D341Med (cell line): ENCODE results near the gene ENTPD6.

ENCODE experiments used
- DNase-seq: peaks from one replicate; pipeline ENCODE4 v3.0.0; 2012; ENCODE audit warnings: low spot score

ENTPD6 gene

DNA sequence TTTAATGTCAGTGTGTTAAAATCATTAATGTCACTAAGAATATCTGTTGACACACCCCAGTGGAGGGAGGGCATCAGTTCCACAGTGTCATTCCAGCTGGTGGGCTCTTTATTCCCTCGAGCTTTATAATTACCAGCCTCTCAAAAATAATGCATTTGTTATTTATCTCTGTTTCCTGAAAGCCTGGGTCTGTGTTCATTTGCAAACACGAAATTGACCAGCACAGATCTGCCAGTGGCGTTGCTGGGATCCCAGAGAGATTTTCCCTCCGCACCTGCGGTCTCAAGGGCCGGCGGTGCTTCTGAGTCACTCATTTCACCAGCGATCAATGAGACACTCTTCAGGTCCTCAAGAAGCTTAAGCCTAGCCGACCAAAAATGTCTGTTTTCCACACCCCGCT lies 46.7 kb downstream of the ENTPD6 start:
- no peak for DNase-seq

DNA sequence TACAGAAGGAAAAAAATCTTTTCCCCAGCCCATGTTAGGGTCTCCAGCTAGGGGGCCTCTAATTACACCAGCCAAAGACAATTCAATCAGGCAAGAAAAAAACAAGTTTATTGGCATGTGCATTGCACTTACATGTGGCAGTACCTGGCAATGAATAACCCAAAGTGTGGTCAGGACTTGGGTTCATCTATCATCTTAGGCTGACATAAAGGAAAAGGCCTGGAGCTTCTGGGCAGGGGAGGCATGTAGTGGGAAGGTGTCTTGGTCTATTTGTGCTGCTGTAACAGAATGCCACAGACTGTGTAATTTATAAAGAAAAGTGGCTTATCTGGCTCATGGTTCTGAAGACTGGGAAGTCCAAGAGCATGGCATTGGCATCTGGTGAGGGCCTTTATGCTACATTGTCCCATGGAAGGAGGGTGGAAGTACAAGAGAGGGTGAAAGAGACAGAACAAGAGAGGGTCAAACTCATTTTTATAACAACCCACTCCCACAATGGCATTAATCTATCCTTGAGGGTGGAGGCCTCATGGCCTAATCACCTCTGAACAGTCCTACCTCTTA lies 48.0 kb downstream of the ENTPD6 start:
- DNase-seq: no peak

GRCh38 chr20:25244976-25245375 lies 49.5 kb downstream of the ENTPD6 start:
- no peak for DNase-seq

DNA sequence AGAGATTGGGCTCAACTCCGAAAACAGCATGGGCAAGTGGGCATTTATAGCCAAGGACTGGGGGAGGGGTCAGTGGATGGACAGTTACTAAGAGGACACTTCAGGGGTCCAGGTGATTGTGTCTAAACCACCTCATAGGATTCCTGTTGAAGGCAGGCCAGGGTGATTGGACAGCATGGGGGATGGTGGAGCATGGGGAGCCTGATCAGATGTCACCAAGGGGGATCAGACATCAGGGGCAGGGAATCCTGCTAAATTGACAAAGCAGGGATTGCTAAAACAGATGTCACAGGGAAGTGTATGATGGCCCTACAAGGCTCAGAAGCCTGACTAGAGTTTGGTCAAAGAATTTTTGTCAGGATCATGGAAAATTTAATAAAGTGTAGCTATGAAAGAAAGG lies 49.9 kb downstream of the ENTPD6 start:
- no peak for DNase-seq

DNA sequence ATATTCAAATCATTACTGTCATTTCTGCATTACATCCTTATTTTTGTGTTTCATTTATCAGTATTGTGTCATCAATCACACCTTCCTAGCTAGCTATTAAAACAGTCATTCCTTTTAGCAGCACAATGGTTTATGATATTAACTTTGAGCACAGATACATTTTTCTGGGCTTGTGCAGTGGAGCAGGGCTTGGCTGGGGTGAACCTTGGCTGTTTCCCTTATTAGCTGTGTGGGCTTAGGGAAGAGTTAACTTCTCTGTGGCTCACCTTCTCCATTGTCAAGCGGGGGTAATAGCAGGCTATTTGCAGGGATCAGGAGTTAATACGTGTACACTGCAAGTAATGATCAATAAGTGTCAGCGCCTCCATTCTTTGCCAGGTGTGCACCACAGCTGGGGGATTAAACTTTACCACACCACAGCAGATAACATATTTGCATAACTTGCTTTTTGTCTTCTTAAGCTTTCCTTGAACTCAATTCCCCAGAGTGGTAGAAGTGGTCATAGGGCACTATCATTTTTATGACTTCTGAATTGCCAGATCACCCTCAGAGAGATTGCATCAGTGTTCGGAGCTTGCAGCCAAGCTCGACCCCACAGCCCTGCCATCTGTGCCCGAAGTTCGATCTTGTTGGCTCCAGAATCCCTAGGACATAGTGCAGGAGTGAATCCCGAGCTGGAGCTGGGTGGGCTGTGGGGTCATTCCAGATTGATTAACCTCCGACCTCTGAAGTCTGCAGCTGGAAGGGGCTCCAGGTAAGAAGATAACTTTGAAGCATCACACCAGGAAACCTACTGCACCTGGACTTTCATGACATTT lies 50.9 kb downstream of the ENTPD6 start:
- no peak for DNase-seq

GRCh38 chr20:25247000-25247517 lies 51.5 kb downstream of the ENTPD6 start:
- DNase-seq: peak; percentile 77

DNA sequence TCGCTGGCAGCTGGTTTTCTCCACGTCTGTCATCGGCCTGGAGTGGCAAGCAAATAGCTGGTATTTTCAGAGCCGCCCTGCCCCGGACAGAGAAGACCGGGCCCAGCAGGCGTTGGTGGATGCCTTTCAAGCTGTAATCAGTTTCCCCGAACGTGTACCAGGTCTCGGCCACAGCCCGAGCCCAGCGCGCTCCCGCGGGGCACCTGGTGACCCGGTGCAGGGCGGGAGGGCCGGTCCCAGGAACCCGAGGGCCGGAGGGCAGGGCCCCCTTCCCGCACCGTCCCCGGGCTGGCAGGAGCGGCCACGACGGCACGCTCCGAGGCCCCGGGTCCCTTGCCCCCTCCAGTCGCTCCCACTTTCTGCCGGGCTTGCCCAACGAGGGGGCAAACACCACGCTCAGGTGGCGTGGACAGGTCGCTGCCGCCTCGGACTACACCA lies 52.0 kb downstream of the ENTPD6 start:
- DNase-seq: peak; percentile 71

DNA sequence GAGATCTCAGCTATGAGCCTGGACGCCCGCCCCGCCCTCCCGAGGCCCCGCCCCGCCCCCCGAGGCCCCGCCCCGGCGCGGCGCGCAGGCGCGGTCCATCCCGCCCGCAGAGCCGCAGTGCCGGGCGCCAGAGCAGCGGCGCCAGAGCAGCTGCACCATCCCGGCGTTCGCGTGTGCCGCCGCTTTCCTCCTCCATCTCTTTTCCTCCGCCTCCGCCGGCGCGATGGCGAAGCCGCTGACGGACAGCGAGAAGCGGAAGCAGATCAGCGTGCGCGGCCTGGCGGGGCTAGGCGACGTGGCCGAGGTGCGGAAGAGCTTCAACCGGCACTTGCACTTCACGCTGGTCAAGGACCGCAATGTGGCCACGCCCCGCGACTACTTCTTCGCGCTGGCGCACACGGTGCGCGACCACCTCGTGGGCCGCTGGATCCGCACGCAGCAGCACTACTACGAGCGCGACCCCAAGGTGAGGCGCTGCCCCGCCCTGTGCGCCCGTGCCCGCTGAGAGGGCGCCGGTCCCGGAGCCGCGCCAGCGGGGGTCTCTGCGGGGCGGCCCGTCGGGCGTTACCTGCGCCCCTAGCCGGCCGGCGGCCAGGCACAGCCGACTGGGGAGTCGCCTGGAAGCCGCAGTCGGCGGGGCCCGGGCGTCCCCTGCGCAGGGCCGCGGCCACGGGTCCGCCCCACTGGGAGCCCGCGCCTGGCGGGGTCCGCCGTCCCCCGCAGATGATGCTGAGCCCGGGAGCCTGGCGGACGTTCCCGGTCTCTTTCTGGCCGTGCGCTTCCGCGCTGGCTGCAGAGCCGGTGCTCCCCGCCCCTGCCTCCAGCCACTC lies 52.7 kb downstream of the ENTPD6 start, which contains the start of gene PYGB:
TSS of gene PYGB (plus strand) at position 130 of the 830 bp plus-strand sequence. CDS start at position 224, 94 bp downstream.
- peak; percentile 98 for DNase-seq

DNA sequence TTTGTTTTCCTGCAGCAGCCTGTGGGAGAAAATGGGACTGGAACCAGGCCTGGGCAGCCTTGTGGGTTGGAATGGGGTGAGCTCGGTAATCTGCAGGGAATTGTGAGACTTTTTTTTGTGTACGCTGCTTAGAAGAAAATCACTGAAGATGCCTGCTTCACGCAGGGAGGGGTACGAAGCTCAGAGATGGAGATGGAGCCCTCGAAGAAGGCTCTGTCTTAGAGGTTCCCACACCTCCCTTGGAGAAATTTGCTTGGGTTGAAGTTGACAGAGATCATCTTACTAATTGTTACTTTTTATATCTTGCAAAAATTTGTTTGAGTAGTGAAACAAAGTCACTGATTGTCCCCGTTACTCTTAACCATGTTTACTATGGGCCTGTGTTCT lies 53.3 kb downstream of the ENTPD6 start:
- no peak for DNase-seq

- no peak for DNase-seq
These were observed 53.9 kb downstream of the ENTPD6 start for GRCh38 chr20:25249198-25249931.

GRCh38 chr20:25250508-25250907 lies 55.0 kb downstream of the ENTPD6 start:
- no peak for DNase-seq

DNA sequence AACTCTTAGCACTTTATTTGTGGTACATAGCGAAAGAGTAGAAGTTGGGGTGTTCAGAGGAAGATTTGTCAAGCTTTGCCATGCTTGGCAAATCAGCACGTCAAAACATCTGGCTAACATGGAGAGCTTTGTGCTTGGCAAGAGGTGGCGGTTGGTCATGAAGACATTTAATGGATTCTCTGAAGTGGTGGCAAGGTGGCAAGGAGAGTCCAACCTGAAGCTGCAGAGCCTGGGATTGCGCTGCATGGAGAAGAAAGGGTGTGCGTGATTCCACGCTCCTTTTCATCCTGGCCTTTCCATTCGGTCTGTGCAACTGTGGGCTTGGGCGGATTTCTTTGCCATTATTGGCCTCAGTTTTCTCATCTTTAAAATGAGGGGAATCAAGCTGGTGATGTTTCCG lies 55.5 kb downstream of the ENTPD6 start:
- no peak for DNase-seq

DNA sequence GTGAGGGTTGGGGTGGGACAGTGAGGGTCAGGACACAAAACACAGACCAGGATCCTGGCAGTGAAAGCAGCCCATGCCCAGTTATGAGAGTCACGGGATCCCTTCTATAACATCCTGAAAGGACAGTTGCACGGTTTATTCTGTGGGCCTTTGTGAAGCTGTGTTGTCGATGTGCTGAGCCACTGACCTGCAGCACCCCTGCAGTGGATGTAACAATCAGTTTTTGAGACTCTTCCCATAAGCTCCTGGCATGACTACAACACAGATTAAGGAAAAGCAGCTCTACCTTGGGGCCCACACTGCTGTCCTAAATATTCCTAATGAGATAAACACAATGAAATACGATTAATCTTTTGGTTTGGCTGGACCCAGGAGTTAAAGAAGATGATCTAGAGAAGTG lies 56.0 kb downstream of the ENTPD6 start:
- no peak for DNase-seq

DNA sequence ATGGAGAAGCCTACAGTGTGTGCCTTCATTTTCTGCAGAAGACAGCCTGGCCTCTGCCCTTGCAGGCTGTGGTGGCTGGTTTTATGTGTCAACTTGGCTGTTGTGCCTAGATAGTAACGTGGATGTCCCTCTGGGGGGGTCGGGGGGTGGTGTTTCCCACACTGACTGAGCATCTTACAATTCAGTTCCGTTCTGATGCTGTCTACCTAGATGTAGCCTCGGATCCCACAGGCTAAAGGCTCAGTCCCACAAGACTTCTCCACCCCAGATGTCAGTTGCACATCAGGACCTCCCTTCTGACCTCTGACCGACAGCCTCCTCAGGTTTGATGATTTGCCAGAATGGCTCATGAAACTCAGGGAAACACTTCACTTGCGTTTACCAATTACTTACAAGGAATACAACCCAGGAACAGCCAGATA lies 56.7 kb downstream of the ENTPD6 start:
- DNase-seq: no peak

DNA sequence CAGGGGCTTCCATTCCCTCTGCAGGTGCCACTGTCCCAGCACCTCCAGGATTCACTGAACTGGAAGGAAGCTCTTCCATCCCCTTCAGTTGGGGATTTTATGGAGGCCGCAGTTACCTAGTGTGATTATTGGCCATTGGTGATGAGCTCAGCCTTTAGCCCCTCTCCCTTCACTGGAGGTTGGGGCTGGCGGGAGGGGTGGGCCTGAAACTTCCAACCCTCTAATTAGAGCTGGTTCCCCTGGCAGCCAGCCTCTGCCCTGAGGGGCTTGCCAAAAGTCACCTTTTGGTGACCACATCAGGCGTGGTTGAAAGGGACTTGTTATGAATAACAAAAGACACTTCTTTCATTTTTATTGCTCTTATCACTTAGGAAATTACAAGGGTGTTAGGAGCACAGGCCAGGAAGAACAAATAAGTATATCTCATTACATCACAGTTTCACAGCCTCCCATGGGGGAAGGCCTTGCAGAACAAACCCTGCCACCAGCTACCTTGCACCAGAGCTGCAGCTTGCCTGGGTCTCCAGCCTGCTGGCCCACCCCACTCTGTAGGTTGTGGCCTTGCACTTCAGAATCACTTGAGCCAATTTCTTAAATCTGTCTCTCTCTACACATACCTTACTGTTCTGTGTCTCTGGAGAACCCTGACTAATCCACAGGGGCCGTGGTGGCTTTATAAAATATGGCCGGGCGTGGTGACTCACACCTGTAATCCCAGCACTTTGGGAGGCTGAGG lies 57.3 kb downstream of the ENTPD6 start:
- DNase-seq: no peak

DNA sequence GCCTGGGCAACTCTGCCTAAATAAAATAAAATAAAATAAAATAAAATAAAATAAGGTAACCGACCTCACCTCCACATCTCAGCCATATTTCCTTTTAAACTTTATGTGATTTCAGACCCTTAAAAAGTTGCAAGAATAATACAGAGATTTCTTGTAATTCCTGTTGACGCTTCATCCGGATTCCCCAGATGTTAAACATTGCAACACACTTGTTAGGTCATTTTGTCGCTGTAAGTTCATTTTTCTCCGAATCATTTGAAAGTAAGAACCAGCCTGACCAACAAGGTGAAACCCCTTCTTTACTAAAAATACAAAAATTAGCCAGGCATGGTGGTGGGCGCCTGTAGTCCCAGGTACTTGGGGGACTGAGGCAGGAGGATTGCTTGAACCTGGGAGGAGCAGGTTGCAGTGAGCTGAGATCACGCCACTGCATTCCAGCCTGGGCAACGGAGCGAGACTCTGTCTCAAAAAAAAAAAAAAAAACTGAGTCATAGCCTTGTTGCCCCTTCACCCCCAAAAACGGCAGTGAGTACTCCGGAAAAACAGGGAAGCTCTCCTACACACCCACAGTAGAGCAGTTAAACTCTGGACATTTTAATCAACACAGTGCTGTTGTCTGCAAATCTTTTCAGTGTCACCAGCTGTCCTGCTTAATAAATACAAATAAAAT lies 58.2 kb downstream of the ENTPD6 start:
- DNase-seq: no peak

- no peak for DNase-seq
These were observed 59.1 kb downstream of the ENTPD6 start for GRCh38 chr20:25254571-25254970.

DNA sequence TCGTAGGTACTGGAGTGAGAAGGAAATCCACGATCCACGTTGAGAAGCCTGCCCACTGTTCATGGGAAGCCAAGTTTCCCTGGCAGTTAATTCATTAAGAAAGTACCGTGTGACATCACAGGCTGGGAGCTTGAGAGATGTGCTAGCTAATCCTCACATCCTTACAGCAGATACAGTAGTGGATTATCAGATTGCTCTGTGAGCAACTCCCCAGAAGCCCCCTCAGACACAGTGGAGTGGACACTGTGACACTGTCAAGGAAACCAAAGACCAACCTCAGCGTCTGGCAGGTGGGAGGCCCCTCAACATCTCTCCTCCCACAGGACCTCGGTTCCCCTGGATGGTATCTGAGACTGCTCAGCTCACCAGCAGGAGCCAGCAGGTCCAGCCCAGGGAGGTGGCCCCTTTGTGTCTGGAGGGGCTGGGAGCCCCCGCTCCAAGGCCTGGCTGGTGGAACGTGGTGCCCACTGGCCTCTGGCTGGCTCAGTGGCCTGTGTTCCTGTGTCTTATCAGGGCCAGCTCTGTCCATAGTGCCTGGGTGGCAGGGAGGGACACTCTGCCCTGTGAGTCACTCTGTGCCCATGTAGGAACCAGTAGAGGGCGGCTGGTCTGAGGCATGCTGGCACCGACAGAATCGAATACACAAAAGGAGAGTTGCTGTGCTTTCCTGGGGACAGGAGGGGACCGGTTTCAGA lies 59.6 kb downstream of the ENTPD6 start:
- DNase-seq: peak; percentile 72

GRCh38 chr20:25256226-25256859 lies 60.8 kb downstream of the ENTPD6 start:
- no peak for DNase-seq
